ENCODE data around the gene INTS11. TPM values are rescaled to one million over a fixed set of nuclear protein-coding genes. Genes with fewer than 3 reads are reported as not detected.

INTS11 gene
- 37.8 TPM for total RNA-seq

GRCh38 chr1:1324524-1325287, at the start of gene INTS11, which contains the start of gene CPTP:
Gene INTS11 (minus strand): TSS chr1:1324660. CDS start chr1:1324608, 52 bp downstream.
Gene CPTP (plus strand): TSS chr1:1324802. CDS start chr1:1326911, 2,109 bp downstream.

DNA sequence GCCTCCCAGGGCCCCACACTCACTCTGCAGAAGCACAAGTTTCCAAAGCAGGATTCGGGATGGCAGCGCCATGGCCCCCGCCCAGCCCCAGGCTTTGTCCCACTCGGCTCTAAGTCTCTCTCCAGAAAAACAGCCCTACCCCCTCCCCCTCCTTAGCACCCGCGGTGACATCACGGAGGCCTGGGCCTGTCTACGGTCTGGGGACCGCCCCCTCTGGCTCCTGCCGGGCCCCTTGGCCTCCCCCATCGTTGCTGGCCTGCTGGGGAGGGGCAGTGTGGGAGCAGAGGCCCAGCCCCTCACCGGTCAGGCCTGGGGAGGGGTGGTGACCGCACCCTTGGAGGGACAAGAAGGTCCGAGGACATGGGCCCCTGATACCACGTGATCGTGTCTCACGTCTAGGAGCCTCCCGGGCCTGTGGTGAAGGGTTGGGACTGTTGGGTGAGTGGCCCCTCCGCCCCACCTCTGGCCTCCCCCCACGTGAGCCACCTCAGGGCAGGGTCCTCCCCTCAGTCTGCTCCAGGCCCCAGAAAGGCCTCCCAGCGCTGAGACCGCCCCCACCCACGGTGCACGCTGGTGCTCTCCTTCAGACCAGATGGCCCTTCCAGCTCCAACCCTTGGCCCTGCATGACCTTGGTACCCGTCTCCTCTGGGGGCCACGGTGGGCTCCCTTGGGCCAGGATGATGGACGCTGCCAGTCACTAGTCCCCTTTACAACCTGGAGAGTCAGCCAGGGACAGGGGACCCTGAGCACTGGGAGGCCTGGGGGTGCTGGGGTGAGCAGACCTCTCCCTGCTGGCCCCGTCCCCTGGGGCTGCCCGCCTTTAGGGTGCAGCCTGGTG, 34.2 kb upstream of the INTS11 start, which contains the start of gene MXRA8:
TSS of gene MXRA8 (minus strand) at position 123 of the 839 bp plus-strand sequence. CDS start at position 72, 51 bp downstream.

DNA sequence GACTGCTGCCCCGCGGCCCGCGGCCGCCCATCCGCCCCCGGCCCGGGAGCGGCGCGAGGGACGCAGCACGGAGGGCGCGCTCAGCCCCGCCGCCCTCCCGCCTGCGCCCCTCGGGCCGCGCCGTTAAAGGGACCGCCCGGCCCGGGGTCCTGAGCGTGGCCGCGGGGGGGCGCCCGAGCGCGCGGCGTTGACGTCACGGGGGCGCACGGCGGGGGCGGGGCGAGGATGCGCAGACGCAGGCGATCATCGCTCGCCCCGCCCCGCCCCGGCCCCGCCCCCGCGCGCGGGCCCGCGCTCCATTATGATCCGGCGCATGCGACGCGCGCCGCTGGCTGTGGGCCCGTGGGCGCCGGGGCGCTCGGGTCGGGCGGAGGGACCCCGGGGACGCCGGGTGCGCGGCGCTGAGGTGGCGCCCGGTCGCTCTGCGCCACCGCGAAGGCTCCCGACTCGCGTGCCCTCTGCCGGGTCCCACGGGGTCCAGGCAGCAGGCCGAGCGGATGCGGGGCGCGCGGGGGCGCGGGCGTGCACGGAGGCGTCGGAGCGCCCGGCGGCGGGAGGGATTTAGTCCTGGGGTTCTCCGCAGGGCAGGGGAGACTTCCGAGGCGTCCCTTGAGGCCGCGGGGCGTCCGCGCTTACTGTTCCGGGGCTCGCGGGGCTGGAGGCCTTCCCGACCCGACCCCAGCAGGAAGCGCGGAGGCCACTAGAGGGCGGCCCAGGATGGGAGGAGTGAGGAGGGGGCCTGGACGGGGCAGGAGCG, 25.0 kb upstream of the INTS11 start, which contains the start of gene DVL1:
TSS of gene DVL1 (minus strand) at position 163 of the 757 bp plus-strand sequence. CDS start 353 bp downstream, outside the sequence.

GRCh38 chr1:1331068-1331965, 6.9 kb upstream of the INTS11 start, which contains the start of gene TAS1R3:
Gene TAS1R3 (plus strand): TSS chr1:1331280. CDS start chr1:1331346, 66 bp downstream.

DNA sequence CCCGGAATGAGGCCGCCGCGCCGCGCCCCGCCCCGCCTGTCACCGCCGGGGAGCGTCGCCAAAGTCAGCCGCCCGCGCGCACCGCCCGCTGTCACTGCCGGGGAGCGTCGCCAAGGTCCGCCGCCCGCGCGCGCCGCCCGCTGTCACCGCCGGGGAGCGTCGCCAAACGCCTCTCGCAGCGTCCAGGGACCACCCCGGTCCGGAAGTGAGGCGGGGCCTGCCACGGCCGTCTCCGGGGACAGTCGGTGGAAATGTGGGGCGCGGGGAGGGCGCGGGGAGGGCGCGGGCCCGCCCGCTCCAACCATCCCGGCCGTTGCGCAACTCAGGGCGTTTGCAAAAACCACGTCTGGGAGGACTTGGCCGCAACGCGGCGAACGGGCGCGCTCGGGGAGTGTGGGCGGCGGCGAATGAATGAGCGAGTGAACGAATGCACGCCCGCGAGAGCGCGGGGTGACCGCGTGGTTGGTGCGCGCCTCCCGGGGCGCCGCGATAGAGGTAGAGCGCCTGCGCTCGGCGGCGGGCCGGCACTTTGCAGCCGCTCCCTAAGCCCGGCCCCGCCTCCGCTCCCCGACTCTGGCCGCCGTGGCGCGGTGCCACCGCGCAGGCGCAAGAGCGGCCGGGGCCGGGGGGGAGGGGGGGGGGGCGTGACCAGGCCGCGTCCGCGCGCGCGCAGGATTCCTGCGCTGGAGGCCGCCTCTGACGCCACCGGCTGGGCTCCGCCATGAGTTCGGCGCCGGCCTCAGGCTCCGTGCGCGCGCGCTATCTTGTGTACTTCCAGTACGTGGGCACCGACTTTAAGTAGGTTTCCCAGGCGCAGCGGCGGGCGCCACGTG, 16.3 kb downstream of the INTS11 start, which contains the start of the genes ACAP3 and PUSL1:
TSS of gene ACAP3 (minus strand) at position 8 of the 833 bp plus-strand sequence. CDS start 115 bp downstream, outside the sequence.
TSS of gene PUSL1 (plus strand) at position 675 of the 833 bp plus-strand sequence. CDS start at position 722, 47 bp downstream.

GRCh38 chr1:1273512-1274298, 50.8 kb downstream of the INTS11 start, which contains the start of gene UBE2J2:
Gene UBE2J2 (minus strand): TSS chr1:1273854. CDS start chr1:1267992, 5,862 bp downstream.

Small RNAs within 50 kb of the gene (small RNA-seq; reads per million reads assigned to genes)
- 0.08 reads per million for gene MIR6726

Other genes with a start within 250 kb of the INTS11 start
- 6.2 TPM for gene C1orf159, start 208.6 kb downstream of the INTS11 start, total RNA-seq
- gene TTLL10, start 150.8 kb downstream of the INTS11 start, total RNA-seq, result 0.69 TPM
- not detected for gene TNFRSF18, start 118.1 kb downstream of the INTS11 start, total RNA-seq
- gene TNFRSF4, start 110.5 kb downstream of the INTS11 start, total RNA-seq, result not detected
- gene SDF4, start 92.7 kb downstream of the INTS11 start, total RNA-seq, result 30.4 TPM
- 22.1 TPM for gene B3GALT6, start 92.4 kb downstream of the INTS11 start, total RNA-seq
- gene C1QTNF12, start 77.9 kb downstream of the INTS11 start, total RNA-seq, result not detected
- gene UBE2J2, start 50.8 kb downstream of the INTS11 start, total RNA-seq, result 42.2 TPM
- gene SCNN1D, start 44.2 kb downstream of the INTS11 start, total RNA-seq, result 2.5 TPM
- 61.6 TPM for gene ACAP3, start 16.7 kb downstream of the INTS11 start, total RNA-seq
- 15.2 TPM for gene PUSL1, start 16.1 kb downstream of the INTS11 start, total RNA-seq
- gene CPTP, start 142 bp upstream of the INTS11 start, total RNA-seq, result 13.8 TPM
- 0.23 TPM for gene TAS1R3, start 6.6 kb upstream of the INTS11 start, total RNA-seq
- 58.6 TPM for gene DVL1, start 24.8 kb upstream of the INTS11 start, total RNA-seq
- gene MXRA8, start 33.9 kb upstream of the INTS11 start, total RNA-seq, result 11.5 TPM
- gene AURKAIP1, start 50.5 kb upstream of the INTS11 start, total RNA-seq, result 39.2 TPM
- 107 TPM for gene CCNL2, start 74.7 kb upstream of the INTS11 start, total RNA-seq
- 65.0 TPM for gene MRPL20, start 82.6 kb upstream of the INTS11 start, total RNA-seq
- gene ANKRD65, start 96.6 kb upstream of the INTS11 start, total RNA-seq, result 1.6 TPM
- 5.3 TPM for gene VWA1, start 111.0 kb upstream of the INTS11 start, total RNA-seq
- gene ATAD3C, start 125.0 kb upstream of the INTS11 start, total RNA-seq, result not detected
- 9.9 TPM for gene ATAD3B, start 147.1 kb upstream of the INTS11 start, total RNA-seq
- gene ATAD3A, start 187.5 kb upstream of the INTS11 start, total RNA-seq, result 12.9 TPM
- 14.5 TPM for gene TMEM240, start 216.0 kb upstream of the INTS11 start, total RNA-seq